ENCODE data around the gene STRBP.

The STRBP gene

DNA sequence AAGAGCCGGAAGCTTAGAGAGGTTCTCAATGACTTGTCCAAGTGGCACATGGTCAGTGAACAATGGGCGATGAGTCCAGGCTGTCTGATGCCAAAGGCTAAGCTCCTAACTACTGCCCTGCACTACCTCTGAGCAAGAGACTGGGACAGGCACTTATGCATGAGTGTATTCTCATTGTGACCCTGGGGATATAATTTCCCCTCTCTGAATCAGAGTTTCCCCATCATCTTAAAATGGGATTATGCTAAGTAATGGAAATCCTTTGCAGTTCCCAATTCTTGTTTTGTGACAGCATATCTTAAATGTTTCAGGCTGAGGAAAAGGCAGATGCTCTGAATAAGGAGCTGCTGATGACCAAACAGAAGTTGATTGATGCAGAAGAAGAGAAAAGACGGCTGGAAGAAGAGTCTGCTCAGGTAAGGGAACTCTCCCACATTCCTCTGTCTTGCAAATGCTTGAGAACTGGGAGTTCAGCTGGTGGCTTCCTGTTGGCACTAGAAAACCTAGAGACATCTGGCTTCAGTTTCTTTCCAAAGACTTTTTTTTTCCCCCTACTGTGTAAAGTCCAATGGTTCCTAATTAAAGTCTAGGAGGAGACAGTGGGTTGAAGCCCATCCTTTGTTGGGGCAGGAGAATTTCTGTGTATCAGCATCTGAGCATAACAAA lies 170.8 kb downstream of the STRBP start:
- no peak for DNase-seq (ENCODE audit: low read depth)

DNA sequence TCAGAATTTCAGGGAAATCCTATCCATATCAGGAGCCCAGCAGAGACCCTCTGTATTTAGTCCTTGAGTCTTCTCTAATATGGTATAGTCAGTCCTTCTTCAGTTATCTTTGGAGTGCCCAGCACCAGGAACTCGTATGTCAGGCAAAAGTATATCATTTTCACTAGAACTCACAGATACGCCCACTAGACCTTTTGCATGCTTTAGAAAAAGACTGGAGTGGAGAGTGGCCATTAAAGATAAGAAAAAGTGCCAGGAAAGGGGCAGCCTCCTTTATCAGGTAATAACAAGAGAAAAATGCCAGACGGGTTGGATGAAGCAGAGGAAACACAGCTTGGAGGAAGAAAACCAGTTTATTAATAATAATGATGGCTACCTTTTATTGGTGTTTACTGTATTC lies 171.4 kb downstream of the STRBP start:
- no peak for DNase-seq (ENCODE audit: low read depth)

- no peak for DNase-seq (ENCODE audit: low read depth)
These were observed 175.2 kb downstream of the STRBP start for GRCh38 chr9:123093141-123093540.

DNA sequence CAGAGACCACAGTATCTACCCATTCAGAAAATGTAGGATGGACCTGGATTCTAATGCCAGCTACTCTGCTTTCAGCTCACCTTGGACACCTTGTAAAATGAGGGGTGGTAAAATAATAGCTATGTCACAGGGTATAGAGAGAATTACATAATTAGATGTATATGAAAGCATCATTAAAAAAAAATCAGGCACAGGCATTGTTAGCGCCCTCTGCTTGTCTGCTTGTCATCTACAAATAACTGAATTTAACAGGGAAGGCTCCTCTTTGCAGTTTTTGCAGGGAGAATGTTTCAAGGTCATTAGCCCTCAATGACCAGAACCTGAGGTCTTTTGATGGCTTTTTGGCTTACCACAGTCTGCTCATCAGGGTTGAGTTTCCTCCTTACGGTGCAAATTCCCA lies 176.9 kb downstream of the STRBP start:
- no peak for DNase-seq (ENCODE audit: low read depth)

GRCh38 chr9:123090956-123091355 lies 177.4 kb downstream of the STRBP start:
- no peak for DNase-seq (ENCODE audit: low read depth)

GRCh38 chr9:123090198-123090896 lies 178.0 kb downstream of the STRBP start:
- no peak for DNase-seq (ENCODE audit: low read depth)

DNA sequence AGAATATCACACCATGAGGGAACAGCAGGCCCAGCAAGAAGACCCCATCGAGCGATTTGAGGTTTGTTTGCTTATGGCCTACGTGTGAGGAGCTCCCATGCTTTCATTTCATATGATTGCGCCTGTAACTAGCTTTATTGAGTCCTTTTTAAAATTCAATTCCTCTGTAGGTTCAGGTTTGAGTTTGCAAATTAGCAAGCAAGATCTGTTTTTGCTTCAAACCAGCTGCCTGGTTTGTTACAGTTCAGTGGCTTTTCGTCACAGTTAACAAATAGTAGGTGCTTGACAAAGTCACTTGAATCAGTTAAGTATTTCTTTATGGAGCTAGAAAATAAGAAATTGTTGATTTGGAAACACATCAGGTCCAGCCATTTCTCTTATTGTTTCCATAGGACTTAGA lies 178.6 kb downstream of the STRBP start:
- no peak for DNase-seq (ENCODE audit: low read depth)

DNA sequence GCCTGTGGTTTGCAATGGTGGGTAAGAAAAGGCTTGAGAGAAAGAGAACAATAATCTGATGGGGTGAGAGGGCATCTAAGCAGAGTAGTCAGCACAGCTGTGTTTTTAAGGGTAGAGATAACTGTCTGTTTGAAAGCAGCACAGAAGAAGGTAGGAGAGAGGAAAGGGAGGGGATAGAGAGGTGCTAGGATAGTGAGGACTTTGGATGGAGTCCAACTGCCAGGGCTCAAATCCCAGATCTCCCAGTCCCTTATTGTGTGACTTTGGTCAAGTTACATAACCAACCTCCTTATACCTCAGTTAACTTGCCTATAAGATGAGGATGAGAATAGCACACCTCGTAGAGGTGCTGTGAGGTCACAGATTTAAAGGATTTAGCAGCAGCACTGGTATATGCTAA lies 179.3 kb downstream of the STRBP start:
- DNase-seq (ENCODE audit: low read depth), result no peak

GRCh38 chr9:123087359-123087888 lies 181.0 kb downstream of the STRBP start:
- DNase-seq (ENCODE audit: low read depth), result no peak

DNA sequence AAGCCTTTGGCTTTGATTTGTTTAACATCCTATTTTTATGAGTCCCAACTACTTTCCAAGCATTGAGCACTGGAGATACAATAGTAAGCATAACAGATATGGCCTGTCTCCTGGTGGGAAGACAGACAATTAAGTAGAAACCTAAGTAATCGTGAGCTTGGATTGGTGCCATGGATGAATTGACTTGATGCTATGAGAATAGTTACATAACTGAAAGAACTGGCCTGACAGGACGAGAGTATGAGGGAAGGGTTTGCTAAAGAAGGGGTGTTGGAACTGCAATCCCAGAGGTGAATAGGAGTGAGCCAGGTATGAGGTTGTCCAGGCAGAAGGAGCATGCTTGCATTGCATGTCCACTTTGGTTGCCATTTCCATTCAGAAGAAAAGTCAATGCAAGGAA lies 182.5 kb downstream of the STRBP start:
- DNase-seq (ENCODE audit: low read depth), result no peak

DNA sequence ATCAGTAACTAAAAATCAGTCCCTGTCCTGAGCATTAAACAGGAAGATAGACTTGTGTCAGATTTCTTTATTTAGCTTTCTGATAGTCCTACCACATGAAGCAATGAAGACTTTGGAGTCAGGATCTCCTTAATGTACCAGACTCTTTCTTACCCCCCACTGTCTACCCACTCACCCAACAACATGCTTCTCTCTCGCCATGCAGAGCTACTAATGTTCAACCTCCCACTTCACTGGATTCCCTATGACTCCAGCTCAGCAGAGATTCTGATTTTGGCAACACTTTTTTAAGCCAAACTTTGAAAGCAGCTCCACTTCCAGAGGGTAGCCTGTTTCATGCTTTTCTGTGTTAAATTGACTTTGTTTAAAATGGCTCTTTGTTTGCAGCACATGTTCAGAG lies 184.1 kb downstream of the STRBP start:
- DNase-seq (ENCODE audit: low read depth), result no peak

DNA sequence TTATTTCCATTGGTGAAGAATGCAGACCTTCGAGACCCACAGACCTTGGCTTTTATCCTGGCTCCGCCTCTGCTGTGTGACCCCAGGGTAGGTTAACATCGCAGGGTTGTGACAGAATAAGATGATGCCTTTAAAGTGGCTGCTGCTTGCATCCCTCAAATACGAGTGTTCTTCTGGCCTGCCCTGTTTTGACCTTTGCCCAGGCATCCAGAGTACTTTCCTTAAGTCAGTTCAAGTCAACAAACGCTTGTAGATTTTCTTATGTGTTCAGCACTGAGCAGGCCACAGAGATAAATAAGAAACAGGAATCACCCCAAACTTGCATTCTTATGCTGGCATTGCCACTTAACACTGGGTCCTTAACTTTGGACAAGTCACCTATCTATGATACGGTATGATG lies 184.7 kb downstream of the STRBP start:
- DNase-seq (ENCODE audit: low read depth), result no peak

DNA sequence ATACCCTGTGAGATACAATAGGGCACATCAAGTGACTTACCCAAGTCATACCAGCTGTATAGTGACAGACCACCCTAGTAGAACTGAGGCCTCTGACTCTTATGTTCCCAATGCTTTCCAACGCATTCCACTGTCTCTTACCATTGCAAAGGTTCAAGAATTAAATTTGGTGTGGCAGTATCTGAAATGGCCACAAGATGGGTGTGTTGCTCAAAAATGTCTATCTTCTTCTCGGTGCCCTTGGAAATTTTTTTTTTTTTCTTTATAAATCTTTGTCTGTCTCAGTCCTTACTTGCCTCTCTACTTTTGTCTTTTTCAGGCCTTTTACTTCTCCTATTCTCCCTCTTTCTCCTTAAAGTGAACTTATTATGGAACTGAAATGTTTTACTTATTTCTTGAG lies 186.6 kb downstream of the STRBP start:
- DNase-seq (ENCODE audit: low read depth), result no peak

DNA sequence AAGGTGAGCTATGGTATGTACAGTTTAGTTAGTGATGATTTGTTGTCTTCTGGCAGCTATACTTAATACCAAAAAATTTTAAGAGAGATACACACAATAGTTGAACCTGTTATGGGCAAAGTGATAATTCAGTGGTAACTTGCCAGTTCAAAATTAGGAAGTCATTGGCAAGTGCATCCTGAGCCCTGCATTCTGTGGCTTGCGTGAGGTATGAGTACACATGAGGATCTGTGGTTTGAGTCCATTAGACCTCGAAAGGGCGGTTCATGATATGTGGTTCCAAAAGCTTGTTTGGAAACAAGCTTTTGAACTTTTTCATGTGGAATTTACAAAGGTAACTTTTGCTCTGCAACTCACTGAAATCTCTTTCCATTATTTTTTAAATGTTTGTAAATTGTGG lies 187.9 kb downstream of the STRBP start:
- no peak for DNase-seq (ENCODE audit: low read depth)

- DNase-seq (ENCODE audit: low read depth), result no peak
These were observed 193.8 kb downstream of the STRBP start for GRCh38 chr9:123074628-123075027.

DNA sequence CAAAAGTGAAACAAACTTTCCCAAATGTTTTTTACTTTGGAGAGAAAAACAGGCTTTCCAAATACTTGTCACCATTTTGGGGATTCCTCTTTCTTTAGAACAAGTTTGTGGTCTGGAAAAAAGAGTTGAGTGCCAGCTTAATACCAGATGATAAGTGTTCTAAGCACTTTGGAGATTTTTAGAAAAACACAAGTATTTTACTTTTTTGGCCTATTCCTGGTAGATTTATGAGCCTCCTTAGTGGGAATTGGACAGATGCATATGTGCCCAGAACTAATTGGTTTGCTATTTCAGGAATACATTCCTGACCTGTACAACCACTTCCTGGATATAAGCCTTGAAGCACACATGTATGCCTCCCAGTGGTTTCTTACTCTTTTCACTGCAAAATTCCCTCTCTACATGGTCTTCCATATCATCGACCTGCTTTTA lies 194.4 kb downstream of the STRBP start:
- DNase-seq (ENCODE audit: low read depth), result no peak

- no peak for DNase-seq (ENCODE audit: low read depth)
These were observed 194.9 kb downstream of the STRBP start for GRCh38 chr9:123073441-123073840.

DNA sequence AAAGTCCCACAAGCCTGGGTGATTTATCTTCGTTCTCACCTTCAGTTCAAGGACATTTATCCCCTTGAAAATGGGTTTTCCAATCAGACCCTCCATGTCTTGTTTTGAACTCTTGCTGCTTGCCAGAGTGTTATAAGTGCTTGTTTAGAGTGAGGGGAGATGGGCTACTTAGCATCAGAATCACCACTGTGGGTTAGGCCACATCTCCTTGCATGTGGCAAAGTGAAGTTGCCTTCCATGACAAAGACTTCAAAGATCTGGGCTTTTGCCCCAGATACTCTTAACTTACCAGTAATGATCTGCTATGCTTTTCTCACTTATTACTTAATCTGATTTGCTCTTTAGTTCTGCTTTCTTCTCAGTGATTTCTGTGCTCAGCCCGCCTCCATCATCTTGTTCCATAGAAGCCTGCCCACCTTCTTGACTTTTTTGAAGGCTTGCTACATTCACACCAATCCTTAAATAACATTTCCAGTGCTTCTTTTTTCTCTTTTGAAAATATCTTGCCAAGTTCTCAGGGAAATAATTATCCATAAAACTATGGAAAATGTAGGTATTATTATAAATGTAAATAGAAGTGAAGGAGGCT lies 195.9 kb downstream of the STRBP start:
- DNase-seq (ENCODE audit: low read depth), result no peak

Data from T follicular helper cell (primary cell).